ENCODE data around the gene TRUB2. TPM values are rescaled to one million over a fixed set of nuclear protein-coding genes. Genes with fewer than 3 reads are reported as not detected.

Gene TRUB2, protein sequence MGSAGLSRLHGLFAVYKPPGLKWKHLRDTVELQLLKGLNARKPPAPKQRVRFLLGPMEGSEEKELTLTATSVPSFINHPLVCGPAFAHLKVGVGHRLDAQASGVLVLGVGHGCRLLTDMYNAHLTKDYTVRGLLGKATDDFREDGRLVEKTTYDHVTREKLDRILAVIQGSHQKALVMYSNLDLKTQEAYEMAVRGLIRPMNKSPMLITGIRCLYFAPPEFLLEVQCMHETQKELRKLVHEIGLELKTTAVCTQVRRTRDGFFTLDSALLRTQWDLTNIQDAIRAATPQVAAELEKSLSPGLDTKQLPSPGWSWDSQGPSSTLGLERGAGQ
- 18.8 TPM for total RNA-seq

DNA sequence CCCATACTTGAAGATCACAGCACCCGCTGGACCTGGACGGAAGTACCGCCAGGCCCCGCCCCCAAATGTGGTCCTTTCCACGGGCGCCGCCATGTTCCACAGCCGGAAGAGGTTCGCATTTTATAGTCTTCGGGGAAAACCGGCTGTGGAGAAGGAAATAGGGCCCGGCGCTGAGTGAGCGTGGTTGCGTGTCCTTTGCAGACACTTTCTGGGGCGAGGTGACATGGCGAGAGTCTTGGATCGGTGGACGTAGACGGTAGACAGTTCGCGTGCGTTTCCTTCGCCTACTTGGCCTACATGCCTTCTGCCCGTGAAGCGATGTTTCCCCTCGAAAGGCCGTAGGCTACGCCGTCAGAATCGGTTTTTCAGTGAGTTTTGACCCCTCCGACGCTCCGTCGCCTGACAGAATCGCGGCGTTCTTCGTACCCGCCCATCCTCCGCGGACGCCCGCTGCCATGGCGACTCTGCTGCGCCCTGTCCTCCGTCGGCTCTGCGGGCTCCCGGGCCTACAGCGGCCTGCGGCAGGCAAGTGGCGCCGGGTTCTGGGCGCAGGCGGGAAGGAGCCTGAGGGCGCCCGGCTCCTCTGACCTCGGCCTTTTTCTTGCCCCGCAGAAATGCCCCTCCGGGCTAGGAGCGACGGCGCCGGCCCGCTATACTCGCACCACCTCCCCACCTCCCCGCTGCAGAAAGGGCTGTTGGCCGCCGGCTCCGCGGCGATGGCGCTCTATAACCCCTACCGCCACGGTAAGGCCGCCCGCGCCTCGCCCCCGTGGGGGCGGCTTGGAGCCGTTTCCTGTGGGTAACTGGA is at the start of gene TRUB2, which contains the start of gene COQ4:
TRUB2 (minus strand) TSS at position 44 of the 808 bp plus-strand sequence; CDS start at position 5, 39 bp downstream.
COQ4 (plus strand) TSS at position 436 of the 808 bp plus-strand sequence; CDS start at position 456, 20 bp downstream.

DNA sequence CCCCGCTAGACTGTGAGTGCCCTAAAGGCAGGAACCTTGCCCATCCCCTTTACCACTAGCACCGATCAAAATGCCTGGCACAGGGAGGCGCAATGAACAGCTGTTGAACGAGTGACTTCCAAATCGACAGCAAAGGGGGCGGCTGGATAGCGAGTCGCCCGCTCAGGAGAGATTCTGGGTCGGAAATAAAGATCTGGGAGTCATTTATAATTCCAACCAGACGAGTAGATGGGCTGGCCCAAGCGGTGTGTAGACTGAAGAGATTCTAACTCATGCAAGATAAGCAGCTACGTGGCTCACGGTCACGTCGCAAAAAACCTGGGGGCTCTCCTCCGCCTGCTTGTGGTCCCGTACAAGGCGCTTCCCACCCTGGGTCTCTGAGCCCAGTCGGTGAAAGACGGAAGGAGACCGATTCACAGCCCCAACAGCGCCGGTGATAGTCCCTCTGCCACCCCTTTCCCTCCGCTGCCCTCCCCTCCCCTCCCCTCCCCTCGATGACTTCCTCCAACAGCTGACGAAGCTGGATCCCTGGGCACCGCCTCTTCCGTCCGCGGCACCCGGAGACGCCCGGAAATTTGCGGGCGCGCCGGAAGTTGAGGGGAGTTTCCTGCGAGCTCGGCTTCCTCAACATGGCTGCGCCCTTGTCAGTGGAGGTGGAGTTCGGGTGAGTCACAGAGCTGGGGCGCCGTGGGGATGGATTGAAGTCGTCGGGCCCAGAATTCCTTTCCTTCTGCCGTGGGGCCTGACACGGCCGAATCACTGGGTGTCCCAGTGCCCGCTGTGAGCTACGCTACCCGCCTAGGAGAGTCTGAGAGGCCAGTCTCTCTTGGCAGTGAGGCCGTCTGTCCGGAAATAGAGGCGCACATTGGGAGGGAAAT is 48.7 kb upstream of the TRUB2 start, which contains the start of gene URM1:
URM1 (plus strand) TSS at position 623 of the 878 bp plus-strand sequence; CDS start at position 630, 7 bp downstream.

DNA sequence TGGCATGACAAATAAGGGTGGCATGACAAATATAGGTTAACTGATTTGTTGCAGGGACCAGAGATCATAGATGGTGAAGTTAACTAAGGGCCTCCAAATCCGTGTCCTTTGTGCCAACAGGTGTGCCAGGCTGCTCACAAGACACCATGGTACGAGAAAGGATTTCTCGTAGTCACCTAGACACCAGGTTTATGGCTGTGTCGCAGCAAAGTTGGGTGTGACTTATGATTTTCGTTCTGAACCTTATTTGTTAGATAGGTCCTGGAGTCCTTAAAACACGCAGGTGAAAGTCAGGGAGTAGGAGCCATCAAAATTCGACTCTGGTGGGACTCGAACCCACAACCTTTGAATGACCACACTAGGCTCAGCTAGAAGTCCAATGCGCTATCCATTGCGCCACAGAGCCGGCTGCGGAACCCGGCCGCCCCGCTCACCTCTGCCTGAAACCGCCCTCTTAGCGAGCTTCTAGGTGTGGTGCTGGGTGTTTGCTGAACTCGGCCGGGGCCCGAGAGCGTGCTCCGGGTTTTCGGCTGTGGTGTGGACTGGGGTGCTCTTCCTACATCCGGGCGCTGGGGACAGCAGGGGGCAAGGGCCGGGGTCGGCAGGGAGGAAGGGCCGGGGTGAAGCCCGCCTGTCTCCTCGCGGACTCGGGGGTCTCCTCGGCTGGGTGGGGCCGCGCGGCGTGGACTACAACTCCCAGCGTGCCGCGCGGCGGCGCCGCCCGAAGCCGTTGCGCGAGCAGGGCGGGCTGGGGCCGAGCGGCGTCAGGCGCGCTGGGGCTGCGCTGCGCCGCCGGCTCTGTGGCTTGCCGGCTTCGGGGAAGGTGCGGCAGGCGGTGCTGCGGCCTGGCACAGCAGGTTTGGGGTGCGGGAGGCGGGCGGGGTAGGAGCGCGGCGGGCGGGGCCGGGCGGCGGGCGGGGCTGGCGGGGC is 17.8 kb upstream of the TRUB2 start, which contains the start of gene SLC27A4:
SLC27A4 (plus strand) TSS at position 767 of the 930 bp plus-strand sequence. CDS start 2,606 bp downstream, outside the sequence.

DNA sequence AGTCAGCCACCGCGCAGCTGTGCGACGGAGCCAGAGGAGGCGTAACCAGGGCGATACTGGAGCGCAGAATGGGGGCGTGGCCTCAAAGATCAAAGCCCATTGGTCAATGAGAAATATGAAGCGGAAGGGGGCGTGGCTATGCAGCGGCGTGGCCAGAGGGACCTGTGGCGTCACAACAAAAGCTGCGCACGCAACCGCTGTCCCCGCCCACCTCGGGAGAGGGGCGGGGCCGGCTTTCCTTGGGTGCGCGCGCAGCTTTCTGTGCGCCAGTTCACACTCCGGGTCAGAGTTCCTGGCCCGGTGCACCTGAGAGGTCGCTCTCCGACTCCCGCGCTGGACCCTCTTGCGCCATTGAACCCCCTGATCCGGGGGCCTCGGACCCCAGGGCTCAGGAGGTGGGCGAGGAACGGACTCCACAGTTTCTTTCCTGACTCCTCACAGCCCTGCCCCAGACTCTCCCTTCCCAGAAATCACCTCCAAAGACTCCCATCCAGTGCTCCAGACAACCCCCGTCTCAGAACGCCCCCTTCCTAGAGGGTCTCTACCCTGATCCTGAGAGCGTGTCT is 46.2 kb downstream of the TRUB2 start, which contains the start of gene SWI5:
SWI5 (plus strand) TSS at position 269 of the 566 bp plus-strand sequence.

DNA sequence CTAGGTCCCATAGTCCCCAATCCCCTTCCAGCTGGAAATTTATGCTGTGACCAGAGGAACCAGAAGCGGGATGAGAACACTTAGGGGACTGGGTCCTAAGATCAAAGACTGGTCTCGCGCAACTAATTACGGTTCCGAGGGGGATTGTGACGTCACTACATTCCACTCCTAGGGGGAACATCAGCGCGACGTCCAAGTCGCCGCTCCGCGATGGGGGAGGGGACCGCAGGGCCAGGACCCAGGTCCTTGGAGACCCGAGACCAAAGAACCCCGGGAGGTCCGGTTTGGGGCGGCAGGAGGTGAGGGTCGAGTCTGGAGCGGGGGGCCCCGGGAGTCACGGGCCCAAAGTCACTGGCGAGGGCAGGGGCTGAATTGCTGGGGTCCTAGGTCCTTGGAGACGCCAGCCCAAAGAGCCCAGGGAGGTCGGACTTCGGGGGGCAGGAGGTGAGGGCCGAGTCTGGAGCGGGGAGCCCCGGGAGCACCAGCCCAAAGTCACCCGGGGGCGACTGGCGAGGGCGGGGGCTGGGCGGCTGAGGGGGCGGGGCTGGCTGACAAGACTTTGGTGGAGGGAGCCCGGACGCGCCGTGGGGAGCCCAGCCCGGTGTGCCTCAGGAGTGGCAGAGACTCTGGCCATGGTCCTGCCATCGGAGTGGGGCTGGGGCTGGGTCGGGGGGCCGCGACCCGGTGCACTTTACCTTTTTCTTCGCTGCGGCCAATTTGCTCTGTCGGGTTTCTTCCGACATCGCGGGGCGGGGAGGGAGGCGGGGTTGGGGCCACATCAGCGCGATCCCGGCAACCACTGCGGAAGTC is 46.8 kb downstream of the TRUB2 start, which contains the start of gene GOLGA2:
GOLGA2 (minus strand) TSS at position 810 of the 810 bp plus-strand sequence; CDS start at position 779, 31 bp downstream.

Other genes with a start within 250 kb of the TRUB2 start
- gene PTGES2, start 194.7 kb downstream of the TRUB2 start, total RNA-seq: 49.1 TPM
- not detected for gene LCN2, start 173.0 kb downstream of the TRUB2 start, total RNA-seq
- 43.8 TPM for gene BBLN, start 162.2 kb downstream of the TRUB2 start, total RNA-seq
- gene CIZ1, start 130.9 kb downstream of the TRUB2 start, total RNA-seq: 56.3 TPM
- 145 TPM for gene DNM1, start 119.1 kb downstream of the TRUB2 start, total RNA-seq
- 61.3 TPM for gene GOLGA2, start 46.4 kb downstream of the TRUB2 start, total RNA-seq
- 6.6 TPM for gene SWI5, start 46.2 kb downstream of the TRUB2 start, total RNA-seq
- gene COQ4, start 392 bp upstream of the TRUB2 start, total RNA-seq: 43.5 TPM
- gene SLC27A4, start 18.1 kb upstream of the TRUB2 start, total RNA-seq: 24.7 TPM
- 16.0 TPM for gene URM1, start 48.9 kb upstream of the TRUB2 start, total RNA-seq
- 27.2 TPM for gene CERCAM, start 98.4 kb upstream of the TRUB2 start, total RNA-seq
- gene ODF2, start 133.6 kb upstream of the TRUB2 start, total RNA-seq: 30.4 TPM
- 23.8 TPM for gene GLE1, start 182.3 kb upstream of the TRUB2 start, total RNA-seq
- gene SPTAN1, start 230.1 kb upstream of the TRUB2 start, total RNA-seq: 1,743 TPM

All from parietal lobe (tissue), 1 donor.